Gastroesophageal sphincter (tissue), 4 donors: ENCODE results near the gene ZZZ3. TPM values are rescaled to one million over a fixed set of nuclear protein-coding genes. Genes with fewer than 3 reads are reported as not detected.

Experiments
- ATAC-seq: fragments of 150-250 bp; one replicate; pipeline ENCODE4 v1.9.1; 2016; ENCODE audit warnings: mild to moderate bottlenecking, moderate library complexity
- H3K27ac ChIP-seq, 4 donors: fragments of 200-600 bp; sonication (generic) in 3 of 4; 1 replicate in 3 of 4; 2 replicates in 1 of 4; pipeline ENCODE4 v1.5.1; 2016 to 2019
- H3K27me3 ChIP-seq: fragments of 200-600 bp; sonication (generic); one replicate; pipeline ENCODE4 v1.5.1; 2019
- H3K36me3 ChIP-seq, 2 donors: fragments of 200-600 bp; sonication (generic); one replicate each; pipeline ENCODE4 v1.5.1; 2019; ENCODE audit warnings: control low read depth in 1 of 2
- H3K4me1 ChIP-seq, 3 donors: fragments of 200-600 bp; sonication (generic); 1 replicate in 2 of 3; 2 replicates in 1 of 3; pipeline ENCODE4 v1.5.1; 2016 to 2019; ENCODE audit warnings: control low read depth in 2 of 3
- H3K4me3 ChIP-seq, 2 donors: fragments of 200-600 bp; sonication (generic); one replicate each; pipeline ENCODE4 v1.5.1; 2019; ENCODE audit warnings: mild to moderate bottlenecking in 1 of 2, moderate library complexity in 1 of 2
- H3K9me3 ChIP-seq, 3 donors: fragments of 200-600 bp; sonication (generic); one replicate each; pipeline ENCODE4 v1.5.1; 2017 to 2019; ENCODE audit warnings: control low read depth in 2 of 3
- CTCF ChIP-seq, 4 experiments: fragments of 200-600 bp in 2 of 4; fragments of 450-650 bp in 2 of 4; sonication (generic) in 1 of 4; IDR thresholded peaks; one replicate each; pipeline ENCODE4 v1.5.1; 2017 to 2019; ENCODE audit warnings: antibody characterized with exemption in 4 of 4, mild to moderate bottlenecking in 2 of 4, moderate library complexity in 2 of 4
- EP300 ChIP-seq: sonication (generic); formaldehyde crosslinking; IDR thresholded peaks from one replicate; pipeline ENCODE4 v1.6.1; 2017; ENCODE audit warnings: antibody characterized with exemption, mild to moderate bottlenecking
- POLR2A ChIP-seq, 2 donors: fragments of 450-650 bp; IDR thresholded peaks; one replicate each; pipeline ENCODE4 v1.6.1; 2017; ENCODE audit warnings: antibody characterized with exemption in 2 of 2, mild to moderate bottlenecking in 2 of 2, moderate library complexity in 1 of 2
- POLR2AphosphoS5 ChIP-seq: sonication (generic); formaldehyde crosslinking; IDR thresholded peaks from one replicate; pipeline ENCODE4 v1.6.1; 2017; ENCODE audit warnings: antibody characterized with exemption
- WGBS, 2 donors: methylation state at CpG; one replicate each; pipeline ENCODE4 v1.1.5; 2018; ENCODE audit warnings: low coverage in 1 of 2; 5-methylcytosine and 5-hydroxymethylcytosine counted together
- total RNA-seq, 4 donors: library from RNA; depleted of rRNA; stranded (reverse); fragments of >200 nt; gene quantifications; one replicate each; pipeline ENCODE4 v1.1.0, GENCODE V29; 2016

The ZZZ3 gene
- total RNA-seq, 4 donors from 2014 or later = 38.2 to 79.7 (median 53.5) TPM

GRCh38 chr1:77661696-77662095, 20.8 kb downstream of the ZZZ3 start:
- Histone ChIP-seq H3K27me3 (no peaks in the 10 kb centered on the region), H3K4me1 (peaks cover 0 to 35% (median 7%) of the 10 kb centered on the region in 3 donors), H3K9me3 (no peaks in the 10 kb centered on the region), H3K36me3 (no peaks in the 10 kb centered on the region), H3K4me3 (no peak overlapping the region), H3K27ac (no peak overlapping the region)
- no peak for ATAC-seq
- TF ChIP-seq POLR2AphosphoS5 = no peak
- no peak for TF ChIP-seq CTCF (IDR thresholded peaks at IDR 0.05)
- no peak for TF ChIP-seq EP300
- no peak for TF ChIP-seq POLR2A (IDR thresholded peaks at IDR 0.05)
- 76 to 79% methylated on average over 2 to 4 of the region's 4 CpGs for whole genome bisulfite sequencing, 2 donors

GRCh38 chr1:77659879-77660593, 22.4 kb downstream of the ZZZ3 start:
- WGBS, 2 donors = 97 to 100% methylated on average over 3 to 4 of the region's 4 CpGs
- no peaks in the 10 kb centered on the region for H3K9me3 ChIP-seq
- no peak for ATAC-seq
- H3K4me1 ChIP-seq = peaks cover 0 to 20% (median 3%) of the 10 kb centered on the region in 3 donors
- no peak overlapping the region for H3K27ac ChIP-seq
- no peak overlapping the region for H3K4me3 ChIP-seq
- no peaks in the 10 kb centered on the region for H3K36me3 ChIP-seq
- no peaks in the 10 kb centered on the region for H3K27me3 ChIP-seq
- no peak for TF ChIP-seq EP300
- TF ChIP-seq POLR2A (IDR thresholded peaks at IDR 0.05) = no peak
- no peak for TF ChIP-seq POLR2AphosphoS5
- TF ChIP-seq CTCF (IDR thresholded peaks at IDR 0.05) = no peak

DNA sequence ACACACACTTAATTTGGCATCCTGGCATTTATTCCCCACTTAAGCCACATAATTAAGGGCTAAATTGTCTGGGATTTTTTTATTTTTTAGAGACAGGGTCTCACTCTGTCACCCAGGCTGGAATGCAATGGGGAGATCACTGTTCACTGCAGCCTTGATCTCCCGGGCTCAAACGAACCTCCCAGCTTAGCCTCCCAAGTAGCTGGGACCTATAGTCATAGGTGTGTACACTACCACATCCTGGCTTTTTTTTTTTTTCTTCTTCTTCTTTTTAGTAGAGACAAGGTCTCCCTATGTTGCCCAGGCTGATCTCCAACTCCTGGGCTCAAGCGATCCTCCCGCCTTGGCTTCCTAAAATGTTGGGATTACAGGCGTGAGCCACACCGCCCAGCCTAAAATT, 24.2 kb downstream of the ZZZ3 start:
- ATAC-seq = no peak
- H3K27ac ChIP-seq = no peak overlapping the region
- no peaks in the 10 kb centered on the region for H3K27me3 ChIP-seq
- 90 to 92% methylated on average over 4 to 6 of the region's 6 CpGs for WGBS, 2 donors
- no peak overlapping the region for H3K4me3 ChIP-seq
- TF ChIP-seq EP300 (no peak), CTCF (IDR thresholded peaks at IDR 0.05) (no peak), POLR2A (IDR thresholded peaks at IDR 0.05) (no peak), POLR2AphosphoS5 (no peak)
- no peaks in the 10 kb centered on the region for H3K36me3 ChIP-seq
- no peaks in the 10 kb centered on the region for H3K9me3 ChIP-seq
- peaks cover 0 to 4% (median 0%) of the 10 kb centered on the region in 3 donors for H3K4me1 ChIP-seq

DNA sequence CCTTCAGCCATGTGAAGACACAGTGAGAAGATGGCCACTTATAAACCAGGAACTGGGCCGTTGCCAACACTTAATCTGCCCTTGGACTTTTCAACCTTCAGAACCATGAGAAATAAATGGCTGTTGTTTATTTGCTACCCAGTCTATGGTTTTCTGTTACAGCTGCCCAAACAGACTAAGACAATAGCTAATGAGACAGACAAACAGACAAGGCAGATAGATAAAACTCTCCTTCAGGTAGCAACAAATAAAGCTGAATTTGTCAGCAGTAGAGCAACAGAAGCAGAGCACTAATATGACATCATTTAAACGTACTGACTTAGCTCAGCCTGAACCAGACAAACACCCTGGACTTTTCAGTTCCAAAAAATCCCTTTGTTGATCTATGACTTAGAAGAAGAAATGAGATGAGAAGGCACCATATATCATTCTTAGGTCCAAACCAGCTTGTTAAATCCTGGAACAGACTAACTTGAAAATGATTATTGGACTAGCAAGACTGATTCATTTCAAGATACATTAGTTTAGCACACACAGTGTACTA, 27.0 kb downstream of the ZZZ3 start:
- TF ChIP-seq EP300 = no peak
- no peak for TF ChIP-seq CTCF (IDR thresholded peaks at IDR 0.05)
- TF ChIP-seq POLR2AphosphoS5 = no peak
- no peak for TF ChIP-seq POLR2A (IDR thresholded peaks at IDR 0.05)
- Histone ChIP-seq H3K27me3 (no peaks in the 10 kb centered on the region), H3K4me3 (no peak overlapping the region), H3K4me1 (no peaks in the 10 kb centered on the region), H3K27ac (no peak overlapping the region), H3K9me3 (peaks cover 0 to 6% (median 0%) of the 10 kb centered on the region in 3 donors), H3K36me3 (no peaks in the 10 kb centered on the region)
- 36 to 40% methylated on average over 2 of the region's 2 CpGs for WGBS, 2 donors
- ATAC-seq = no peak
